Liver (tissue), 9 donors: ENCODE results near the gene TMEM178A. TPM values are rescaled to one million over a fixed set of nuclear protein-coding genes. Genes with fewer than 3 reads are reported as not detected.

Experiments
- DNase-seq: peaks from one replicate; pipeline ENCODE4 v3.0.0-alpha.2; 2017; ENCODE audit warnings: low spot score
- H3K27ac ChIP-seq, 2 donors: one replicate each; pipeline ENCODE4 v1.7.0; 2013; ENCODE audit warnings: inconsistent platforms in 2 of 2, low read length in 2 of 2, control low read depth in 1 of 2, low read depth in 1 of 2, mild to moderate bottlenecking in 1 of 2
- H3K27me3 ChIP-seq, 4 donors: one replicate each; pipeline versions ENCODE4 v1.6.1 to v1.7.0; 2013; ENCODE audit warnings: low read length in 3 of 4, inconsistent platforms in 1 of 4, mild to moderate bottlenecking in 1 of 4, moderate library complexity in 1 of 4; ENCODE audit not compliant: control insufficient read depth in 4 of 4, insufficient read depth in 4 of 4
- H3K36me3 ChIP-seq, 4 donors: one replicate each; pipeline versions ENCODE4 v1.6.1 to v1.7.0; 2013; ENCODE audit warnings: low read length in 3 of 4, mild to moderate bottlenecking in 3 of 4, low read depth in 1 of 4, moderate library complexity in 1 of 4; ENCODE audit not compliant: control insufficient read depth in 4 of 4, insufficient read depth in 3 of 4
- H3K4me1 ChIP-seq, 4 donors: one replicate each; pipeline versions ENCODE4 v1.6.1 to v1.7.0; 2013; ENCODE audit warnings: low read length in 3 of 4, mild to moderate bottlenecking in 3 of 4, moderate library complexity in 1 of 4; ENCODE audit not compliant: control insufficient read depth in 4 of 4, insufficient read depth in 4 of 4
- H3K4me3 ChIP-seq, 3 donors: one replicate each; pipeline versions ENCODE4 v1.6.1 to v1.7.0; 2013; ENCODE audit warnings: low read length in 3 of 3, control low read depth in 1 of 3, low read depth in 1 of 3, mild to moderate bottlenecking in 1 of 3
- H3K9ac ChIP-seq, 2 donors: one replicate each; pipeline ENCODE4 v1.7.0; 2013; ENCODE audit warnings: low read length in 2 of 2, mild to moderate bottlenecking in 2 of 2, moderate library complexity in 2 of 2, control low read depth in 1 of 2, low read depth in 1 of 2
- H3K9me3 ChIP-seq, 4 donors: one replicate each; pipeline versions ENCODE4 v1.6.1 to v1.7.0; 2013; ENCODE audit warnings: low read length in 3 of 4; ENCODE audit not compliant: control insufficient read depth in 4 of 4
- ATF3 ChIP-seq: IDR thresholded peaks from 2 replicates; pipeline ENCODE4 v1.6.1; 2016; ENCODE audit warnings: antibody characterized with exemption
- CTCF ChIP-seq: fragments of 150-350 bp; IDR thresholded peaks from 2 replicates; pipeline ENCODE4 v1.5.1; 2017; ENCODE audit warnings: improper control_type of control experiment, low read depth, low read length; ENCODE audit not compliant: missing input control
- EGR1 ChIP-seq, 2 donors: IDR thresholded peaks; 2 replicates each; pipeline ENCODE4 v1.6.1; 2016 to 2018; ENCODE audit warnings: antibody characterized with exemption in 2 of 2, low read depth in 2 of 2
- FOXA1 ChIP-seq: IDR thresholded peaks from 2 replicates; pipeline ENCODE4 v1.6.1; 2016; ENCODE audit warnings: antibody characterized with exemption
- FOXA2 ChIP-seq: IDR thresholded peaks from 2 replicates; pipeline ENCODE4 v1.6.1; 2016; ENCODE audit warnings: antibody characterized with exemption
- GABPA ChIP-seq, 2 donors: IDR thresholded peaks in 1 of 2; conservative IDR thresholded peaks in 1 of 2; 2 replicates each; pipeline ENCODE4 v1.6.1; 2016; ENCODE audit warnings: antibody characterized with exemption in 2 of 2, mild to moderate bottlenecking in 1 of 2, moderate library complexity in 1 of 2
- HNF4A ChIP-seq, 2 donors: conservative IDR thresholded peaks; 2 replicates each; pipeline ENCODE4 v1.6.1; 2016; ENCODE audit warnings: antibody characterized with exemption in 2 of 2, mild to moderate bottlenecking in 2 of 2
- HNF4G ChIP-seq: IDR thresholded peaks from 2 replicates; pipeline ENCODE4 v1.6.1; 2016; ENCODE audit warnings: antibody characterized with exemption
- JUND ChIP-seq, 2 donors: IDR thresholded peaks; 2 replicates each; pipeline ENCODE4 v1.6.1; 2016; ENCODE audit warnings: antibody characterized with exemption in 2 of 2
- MAX ChIP-seq: IDR thresholded peaks from 2 replicates; pipeline ENCODE4 v1.6.1; 2016; ENCODE audit warnings: antibody characterized with exemption
- NR2F2 ChIP-seq: IDR thresholded peaks from 2 replicates; pipeline ENCODE4 v1.6.1; 2016; ENCODE audit warnings: antibody characterized with exemption
- RAD21 ChIP-seq, 2 donors: IDR thresholded peaks; 2 replicates each; pipeline ENCODE4 v1.6.1; 2016; ENCODE audit warnings: antibody characterized with exemption in 2 of 2, mild to moderate bottlenecking in 2 of 2
- REST ChIP-seq: IDR thresholded peaks from 2 replicates; pipeline ENCODE4 v1.6.1; 2016; ENCODE audit warnings: antibody characterized with exemption, mild to moderate bottlenecking
- RXRA ChIP-seq, 2 donors: IDR thresholded peaks; 2 replicates each; pipeline ENCODE4 v1.6.1; 2017 to 2018; ENCODE audit warnings: antibody characterized with exemption in 2 of 2, mild to moderate bottlenecking in 1 of 2
- SP1 ChIP-seq: IDR thresholded peaks from 2 replicates; pipeline ENCODE4 v1.6.1; 2018; ENCODE audit warnings: antibody characterized with exemption, mild to moderate bottlenecking
- TAF1 ChIP-seq: conservative IDR thresholded peaks from 2 replicates; pipeline ENCODE4 v1.6.1; 2016; ENCODE audit warnings: antibody characterized with exemption, mild to moderate bottlenecking
- YY1 ChIP-seq: IDR thresholded peaks from 2 replicates; pipeline ENCODE4 v1.6.1; 2016; ENCODE audit warnings: antibody characterized with exemption, mild to moderate bottlenecking
- ZBTB33 ChIP-seq: IDR thresholded peaks from 2 replicates; pipeline ENCODE4 v1.6.1; 2016; ENCODE audit warnings: antibody characterized with exemption
- WGBS: extraction: QIAGEN DNeasy Blood & Tissue Kit; methylation state at CpG from one replicate; pipeline ENCODE4 v1.1.7; 2013; 5-methylcytosine and 5-hydroxymethylcytosine counted together
- polyA plus RNA-seq, 2 donors: library from polyadenylated mRNA; stranded (reverse) in 1 of 2; unstranded in 1 of 2; fragments of 200-250 nt in 1 of 2; fragments of >200 nt in 1 of 2; fragmentation: Nextera tagmentation in 1 of 2; extraction: Ambion mirVana in 1 of 2; gene quantifications; one replicate each; pipeline versions ENCODE4 v1.2.1 to v1.2.3, GENCODE V29; 2013 to 2015
- total RNA-seq, 2 donors: library from RNA; depleted of rRNA; stranded (reverse); fragments of >200 nt; gene quantifications; one replicate each; pipeline ENCODE4 v1.2.3, GENCODE V29; 2014
- donor health status: healthy.
- donor health status: healthy.
- donor health status: healthy.
- donor health status: healthy.
- donor health status: healthy.

Gene TMEM178A
- total and polyA plus RNA-seq, 4 donors = 0.21 to 0.64 (median 0.49) TPM

GRCh38 chr2:39647104-39647765 lies 18.5 kb upstream of the TMEM178A start (continued):
- TF ChIP-seq TAF1 = no peak

GRCh38 chr2:39648580-39648979 lies 17.1 kb upstream of the TMEM178A start:
- Histone ChIP-seq H3K4me1 (peaks cover 0 to 1% (median 0%) of the 10 kb centered on the region in 4 donors), H3K27me3 (no peaks in the 10 kb centered on the region), H3K4me3 (no peak overlapping the region), H3K9me3 (no peaks in the 10 kb centered on the region), H3K36me3 (no peaks in the 10 kb centered on the region), H3K9ac (no peak overlapping the region), H3K27ac (no peak overlapping the region)
- no peak for TF ChIP-seq NR2F2
- TF ChIP-seq YY1 = no peak
- no peak for TF ChIP-seq FOXA2
- TF ChIP-seq GABPA (IDR thresholded peaks at IDR 0.05 in 1 of 2, conservative IDR thresholded peaks at IDR 0.05 in 1 of 2) = no peak
- no peak for TF ChIP-seq JUND (IDR thresholded peaks at IDR 0.05)
- no peak for TF ChIP-seq HNF4G
- TF ChIP-seq FOXA1 = no peak
- no peak for TF ChIP-seq ATF3
- no peak for TF ChIP-seq MAX
- no peak for TF ChIP-seq REST
- TF ChIP-seq HNF4A (conservative IDR thresholded peaks at IDR 0.05) = no peak
- TF ChIP-seq RXRA (IDR thresholded peaks at IDR 0.05) = no peak
- no peak for TF ChIP-seq CTCF
- TF ChIP-seq RAD21 (IDR thresholded peaks at IDR 0.05) = no peak
- DNase-seq = no peak

- TF ChIP-seq HNF4A (conservative IDR thresholded peaks at IDR 0.05) (no peak), EGR1 (IDR thresholded peaks at IDR 0.05; ENCODE audit: low read depth in 2 of 2) (no peak), CTCF (no peak), YY1 (no peak), GABPA (IDR thresholded peaks at IDR 0.05 in 1 of 2, conservative IDR thresholded peaks at IDR 0.05 in 1 of 2) (no peak), NR2F2 (no peak), ZBTB33 (no peak), HNF4G (no peak), SP1 (no peak)
- no peak for DNase-seq
- 93% methylated on average over 2 of the region's 2 CpGs for WGBS
- Histone ChIP-seq H3K4me3 (no peak overlapping the region), H3K9ac (no peak overlapping the region), H3K4me1 (peaks cover 0 to 1% (median 0%) of the 10 kb centered on the region in 4 donors), H3K27me3 (no peaks in the 10 kb centered on the region), H3K36me3 (no peaks in the 10 kb centered on the region), H3K9me3 (no peaks in the 10 kb centered on the region), H3K27ac (no peak overlapping the region)
Observed at GRCh38 chr2:39649511-39649910, 16.2 kb upstream of the TMEM178A start.
